Activated CD4-positive, alpha-beta T cell treated with anti-CD3 and anti-CD28 coated beads, Interleukin-2, Interleukin-6, amounts not matched to agents 100 ng/mL and 50 ng/mL, durations not matched to agents 16 hours and 8 hours (primary cell): ENCODE data around the gene MRPL30.
"Not testable (repeated sequence)": the region's sequence is repeated elsewhere in the genome, so short reads cannot be mapped to it uniquely, and the experiment has no call there.

Experiments
- DNase-seq: peaks from one replicate; pipeline ENCODE4 v3.0.0-alpha.2; 2020

MRPL30 gene

GRCh38 chr2:99180755-99181623 is at the start of gene MRPL30, which contains the start of gene MITD1:
Gene MRPL30, plus strand, starts transcription at chr2:99181184. Its CDS starts 5,020 bp downstream, at chr2:99186204.
Gene MITD1, minus strand, starts transcription at chr2:99181058. Its CDS starts 77 bp downstream, at chr2:99180981.
- DNase-seq = peak; percentile 95

GRCh38 chr2:99135044-99135556 is 45.9 kb upstream of the MRPL30 start:
- DNase-seq = not testable (repeated sequence)

- DNase-seq = no peak
These were observed 42.0 kb upstream of the MRPL30 start for GRCh38 chr2:99139003-99139402.

GRCh38 chr2:99140056-99140859 is 40.7 kb upstream of the MRPL30 start:
- DNase-seq = no peak

- DNase-seq = no peak
These were observed 40.2 kb upstream of the MRPL30 start for GRCh38 chr2:99140860-99141109.

- DNase-seq = peak; percentile 96
These were observed 39.6 kb upstream of the MRPL30 start, which contains the start of gene C2orf15 for GRCh38 chr2:99141110-99142108. Gene C2orf15, plus strand, starts transcription at chr2:99141707. Its CDS starts 8,852 bp downstream, at chr2:99150559.

- DNase-seq = no peak
These were observed 30.3 kb upstream of the MRPL30 start for GRCh38 chr2:99150706-99151105.

- DNase-seq = no peak
These were observed 28.6 kb upstream of the MRPL30 start for GRCh38 chr2:99152199-99152895.

- DNase-seq = no peak
These were observed 26.9 kb upstream of the MRPL30 start for GRCh38 chr2:99153921-99154604.

GRCh38 chr2:99154643-99155536 is 26.1 kb upstream of the MRPL30 start, which contains the start of the genes LIPT1 and TSGA10:
Gene LIPT1, plus strand, starts transcription at chr2:99154967. Its CDS starts 6,991 bp downstream, at chr2:99161958.
Gene TSGA10, minus strand, starts transcription at chr2:99154942. Its CDS starts 45,503 bp downstream, at chr2:99109439.
- peak; percentile 94 for DNase-seq

GRCh38 chr2:99156891-99157290 is 24.1 kb upstream of the MRPL30 start:
- DNase-seq = no peak

- no peak for DNase-seq
These were observed 22.4 kb upstream of the MRPL30 start for GRCh38 chr2:99158599-99158998.

GRCh38 chr2:99159594-99159993 is 21.4 kb upstream of the MRPL30 start:
- no peak for DNase-seq

GRCh38 chr2:99166218-99166617 is 14.8 kb upstream of the MRPL30 start:
- no peak for DNase-seq

GRCh38 chr2:99169534-99169933 is 11.4 kb upstream of the MRPL30 start:
- peak; percentile 46 for DNase-seq

- DNase-seq = no peak
These were observed 9.4 kb upstream of the MRPL30 start for GRCh38 chr2:99171377-99172140.

GRCh38 chr2:99181624-99182000 is 628 bp downstream of the MRPL30 start:
- DNase-seq = no peak

GRCh38 chr2:99183025-99183424 is 2.0 kb downstream of the MRPL30 start:
- no peak for DNase-seq

- DNase-seq = no peak
These were observed 3.8 kb downstream of the MRPL30 start for GRCh38 chr2:99184811-99185210.
